Right ventricle myocardium superior (tissue), 1 donor: Measurements from ENCODE around the gene PYROXD2. TPM values are rescaled to one million over a fixed set of nuclear protein-coding genes. Genes with fewer than 3 reads are reported as not detected.

Source experiments
- ATAC-seq: fragments of 200-7000 bp; cut with Tn5 transposase; one replicate; pipeline ENCODE4 v1.9.1; 2020; ENCODE audit warnings: mild to moderate bottlenecking; ENCODE audit not compliant: poor library complexity
- DNase-seq: peaks from one replicate; pipeline ENCODE4 v3.0.0-alpha.2; 2020
- intact Hi-C: fragments of 100-400 bp; cut with DNase I; formaldehyde crosslinking; loops from one replicate; pipeline ENCODE4 v1.11.2; 2022
- total RNA-seq: library from RNA; stranded (reverse); fragmentation: NEBNext Ultra II Directional; extraction: Animal tissue kit (Norgen Biotek cat#: 25700); gene quantifications from one replicate; pipeline ENCODE4 v1.2.1, GENCODE V29; 2021
- donor health status: DM: no; HTN: yes; CAD: no; lungs with severe emphysema.

PYROXD2 gene
- total RNA-seq, 1 donor from 2014 or later = 8.4 TPM

DNA sequence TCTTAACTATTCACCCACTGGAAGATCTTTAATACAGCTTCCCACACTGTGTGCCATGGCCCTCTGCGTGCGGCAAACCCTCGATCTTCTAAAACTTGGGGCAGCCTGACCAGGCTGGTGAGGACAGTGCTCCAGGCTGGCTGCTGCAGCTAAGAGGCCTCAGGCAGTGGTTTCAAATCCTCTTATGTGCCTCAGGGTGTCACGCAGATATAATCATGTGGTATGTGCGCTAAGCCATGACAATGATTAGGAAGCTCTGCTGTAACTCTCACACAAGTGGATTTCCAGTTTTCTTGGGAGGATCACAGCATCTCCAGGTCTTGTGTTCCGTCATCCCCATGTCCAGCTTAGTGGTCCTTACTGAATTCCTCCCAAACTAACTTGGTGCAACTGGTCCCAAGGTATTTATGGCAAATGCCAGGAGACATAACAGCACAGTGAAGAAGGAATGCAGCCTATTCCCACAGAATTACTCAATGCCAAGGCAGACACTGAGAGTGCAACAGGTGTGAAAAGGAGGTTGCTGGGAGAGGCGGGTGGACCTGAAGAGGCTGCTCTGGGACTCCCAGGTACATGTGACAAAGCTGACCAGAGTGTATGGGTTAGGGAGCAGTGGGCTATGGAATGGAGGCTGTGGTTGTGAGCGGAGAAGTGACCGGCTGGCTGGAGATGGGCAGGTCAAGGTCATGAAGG, 29.5 kb upstream of the PYROXD2 start:
- intact Hi-C loops = no loop called here
- no peak for ATAC-seq
- DNase-seq = no peak

DNA sequence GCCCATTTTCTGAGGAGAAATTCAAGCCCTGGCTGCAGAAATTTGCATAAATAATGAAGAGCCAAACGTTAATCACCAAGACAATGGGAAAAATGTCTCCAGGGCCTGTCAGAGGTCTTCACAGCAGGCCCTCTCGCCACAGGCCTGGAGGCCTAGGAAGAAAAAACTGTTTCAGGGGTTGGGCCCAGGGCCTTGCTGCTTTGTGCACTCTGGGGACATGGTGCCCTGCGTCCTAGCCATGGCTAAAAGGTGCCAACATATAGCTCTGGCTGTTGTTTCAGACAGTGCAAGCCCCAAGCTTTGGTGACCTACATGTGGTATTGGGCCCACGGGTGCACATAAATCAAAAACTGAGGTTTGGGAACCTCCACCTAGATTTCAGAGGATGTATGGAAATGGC, 23.7 kb upstream of the PYROXD2 start:
- ATAC-seq = no peak
- DNase-seq = no peak
- intact Hi-C loops = no loop called here

DNA sequence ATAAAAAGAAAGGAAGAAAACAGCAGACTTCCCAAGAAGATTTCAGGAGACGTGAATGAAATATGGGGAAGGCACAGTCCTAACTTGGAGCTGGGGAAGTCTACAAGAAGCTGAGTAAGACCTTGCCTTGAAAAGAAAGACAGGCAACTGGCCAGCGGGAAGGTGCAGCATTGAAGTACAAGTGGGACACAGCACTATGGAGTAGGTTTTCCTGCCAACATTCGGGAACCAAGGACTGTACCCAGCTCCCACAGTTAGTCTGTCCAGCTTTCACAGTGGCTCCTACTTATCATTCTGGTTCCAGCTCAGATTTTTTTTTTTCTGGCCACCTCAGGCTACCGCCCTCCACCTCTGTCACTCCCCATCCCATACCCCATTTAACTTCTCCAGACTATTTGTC, 21.7 kb upstream of the PYROXD2 start:
- peak; percentile 83 for ATAC-seq

DNA sequence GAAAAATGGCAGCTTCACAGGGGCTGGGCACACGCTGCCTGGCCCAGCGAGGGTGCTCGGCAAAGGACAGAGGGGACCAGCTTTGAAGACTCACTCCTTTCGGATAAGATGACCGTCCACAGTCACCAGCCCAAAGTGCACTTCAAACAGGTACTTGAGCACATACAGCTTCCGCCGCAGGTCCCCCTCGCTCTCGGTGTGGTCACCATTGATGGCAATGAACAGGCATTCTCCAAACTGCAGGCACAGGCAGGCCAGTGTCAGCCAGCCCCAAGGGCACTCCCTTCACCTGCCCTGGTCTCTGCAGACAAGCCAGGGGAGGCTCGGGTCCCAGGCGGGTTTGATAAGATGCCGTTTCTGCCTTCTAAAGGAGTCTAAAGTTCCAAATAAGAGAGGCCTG, 20.2 kb upstream of the PYROXD2 start:
- DNase-seq = no peak
- intact Hi-C loops = no loop called here
- ATAC-seq = no peak

More for the DNA sequence above, 21.7 kb upstream of the PYROXD2 start:
- intact Hi-C loops = no loop called here
- no peak for DNase-seq

DNA sequence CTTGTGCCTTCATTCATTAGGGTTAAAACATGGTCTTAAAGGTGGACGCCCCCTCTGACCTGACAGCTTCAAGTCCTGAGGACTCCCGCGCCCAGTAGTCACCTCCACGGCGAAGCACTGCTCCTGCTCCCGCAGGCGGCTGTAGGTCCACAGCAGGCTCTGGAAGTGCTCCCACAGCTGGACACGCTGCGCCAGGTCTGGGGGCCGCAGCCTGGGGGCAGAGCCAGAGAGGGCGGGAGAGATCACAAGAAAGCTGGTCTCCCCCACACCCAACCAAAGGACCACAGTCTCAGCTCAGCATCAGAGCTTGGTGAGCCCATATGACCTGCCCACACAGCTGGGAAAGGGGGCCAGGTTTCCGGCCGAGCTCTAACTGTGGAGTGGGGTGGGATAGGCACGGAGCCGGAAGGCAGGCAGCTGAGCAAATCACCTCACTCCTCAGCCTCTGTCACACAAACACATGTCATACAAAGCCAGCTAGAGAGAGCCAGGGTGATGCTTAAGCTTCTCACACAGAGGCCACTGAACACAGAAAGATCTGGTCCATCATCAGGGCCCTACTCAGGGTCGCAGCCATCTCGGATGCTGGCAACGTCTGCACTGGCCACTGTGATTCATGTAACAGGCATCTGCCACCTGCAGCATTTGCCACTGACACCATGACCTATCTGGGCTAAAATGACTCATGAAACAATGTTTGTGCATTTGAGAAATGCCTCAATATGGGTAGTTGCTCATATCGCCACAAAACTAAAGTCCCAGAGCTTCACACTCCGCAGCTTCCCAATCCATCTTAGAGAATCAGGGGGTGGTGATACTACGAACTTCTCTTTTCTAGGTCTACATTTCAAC, 19.1 kb upstream of the PYROXD2 start:
- intact Hi-C loops = no loop called here
- DNase-seq (no peak), ATAC-seq (no peak)

DNA sequence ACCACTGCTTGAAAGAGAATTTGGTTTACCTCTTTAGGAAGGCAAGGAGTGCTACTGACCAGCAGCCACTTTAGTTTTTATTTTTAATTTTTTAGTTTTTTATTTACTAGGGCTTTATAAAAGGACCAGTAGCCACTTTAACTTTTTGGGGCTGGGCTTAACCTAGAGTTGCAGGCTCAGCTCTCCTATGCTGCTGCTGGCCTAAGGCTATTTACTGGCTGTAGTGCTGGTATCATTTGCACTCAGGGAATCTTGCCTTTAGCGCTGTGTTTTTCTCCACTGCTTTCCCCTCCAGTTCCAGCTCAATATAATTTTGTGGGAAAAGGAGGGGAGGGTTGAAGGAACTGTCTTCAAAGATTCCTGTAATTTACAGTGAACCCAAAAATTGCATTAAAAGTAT, 18.4 kb upstream of the PYROXD2 start:
- intact Hi-C loops = no loop called here
- no peak for DNase-seq
- ATAC-seq = no peak

DNA sequence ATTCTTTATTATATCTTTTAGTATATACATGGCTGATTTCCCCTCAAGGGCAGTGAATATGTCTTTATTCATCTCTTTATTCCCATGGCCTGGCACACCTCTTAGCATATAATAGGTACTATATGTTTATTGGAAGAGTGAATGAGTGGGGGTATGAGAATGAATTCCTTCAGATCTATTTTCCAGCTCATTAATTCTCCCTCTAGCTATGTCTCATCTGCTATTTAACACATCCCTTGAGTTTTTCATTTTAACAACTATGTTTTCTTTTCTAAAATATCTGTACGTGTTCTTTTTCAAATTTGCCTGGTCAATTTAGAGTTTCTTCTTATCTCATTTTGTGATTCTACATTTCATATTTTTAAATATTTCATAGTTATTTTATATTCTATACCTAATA, 17.3 kb upstream of the PYROXD2 start:
- DNase-seq (no peak), ATAC-seq (no peak)
- intact Hi-C loops = no loop called here

DNA sequence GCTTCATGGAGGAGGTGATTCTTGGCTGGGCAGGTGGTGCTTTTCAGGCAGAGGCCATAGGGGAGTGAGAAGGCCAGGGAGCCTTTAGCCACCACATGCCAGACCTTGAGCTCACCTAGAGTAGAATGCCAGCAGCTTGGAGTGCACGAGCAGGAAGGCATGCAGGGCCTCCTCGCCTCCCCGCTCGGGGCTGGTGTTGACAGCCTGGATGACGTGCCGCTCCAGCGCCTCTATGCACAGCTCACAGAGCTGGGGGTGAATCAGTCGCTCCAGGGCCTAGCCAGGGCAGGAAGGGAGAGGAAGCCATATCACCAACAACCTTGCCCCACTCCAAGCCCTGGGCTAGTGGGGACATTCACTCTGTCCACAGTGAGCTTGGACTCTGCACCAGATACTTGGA, 16.0 kb upstream of the PYROXD2 start:
- ATAC-seq = peak; percentile 96
- intact Hi-C loops = no loop called here

DNA sequence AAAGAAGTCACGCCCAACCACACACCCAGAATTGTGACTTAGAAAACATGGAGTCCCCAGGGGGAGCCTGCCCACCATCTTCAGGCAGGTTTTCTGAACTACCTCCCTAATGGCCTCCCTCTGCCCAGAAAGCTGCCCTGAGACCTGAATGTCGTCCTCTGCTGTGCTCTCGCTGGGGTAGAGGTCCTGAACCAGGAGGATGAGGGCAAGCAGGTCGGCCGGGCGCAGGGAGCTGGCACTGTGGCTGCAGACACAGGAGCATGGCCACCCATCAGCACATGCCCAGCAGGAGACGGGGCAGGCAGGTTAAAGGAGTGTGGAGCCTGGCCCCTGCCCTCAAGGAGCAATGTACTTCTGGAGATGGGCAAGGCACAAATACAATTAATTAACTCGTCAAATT, 15.4 kb upstream of the PYROXD2 start:
- intact Hi-C loops = no loop called here
- ATAC-seq (no peak), DNase-seq (no peak)

More for the DNA sequence above, 16.0 kb upstream of the PYROXD2 start:
- peak; percentile 81 for DNase-seq

DNA sequence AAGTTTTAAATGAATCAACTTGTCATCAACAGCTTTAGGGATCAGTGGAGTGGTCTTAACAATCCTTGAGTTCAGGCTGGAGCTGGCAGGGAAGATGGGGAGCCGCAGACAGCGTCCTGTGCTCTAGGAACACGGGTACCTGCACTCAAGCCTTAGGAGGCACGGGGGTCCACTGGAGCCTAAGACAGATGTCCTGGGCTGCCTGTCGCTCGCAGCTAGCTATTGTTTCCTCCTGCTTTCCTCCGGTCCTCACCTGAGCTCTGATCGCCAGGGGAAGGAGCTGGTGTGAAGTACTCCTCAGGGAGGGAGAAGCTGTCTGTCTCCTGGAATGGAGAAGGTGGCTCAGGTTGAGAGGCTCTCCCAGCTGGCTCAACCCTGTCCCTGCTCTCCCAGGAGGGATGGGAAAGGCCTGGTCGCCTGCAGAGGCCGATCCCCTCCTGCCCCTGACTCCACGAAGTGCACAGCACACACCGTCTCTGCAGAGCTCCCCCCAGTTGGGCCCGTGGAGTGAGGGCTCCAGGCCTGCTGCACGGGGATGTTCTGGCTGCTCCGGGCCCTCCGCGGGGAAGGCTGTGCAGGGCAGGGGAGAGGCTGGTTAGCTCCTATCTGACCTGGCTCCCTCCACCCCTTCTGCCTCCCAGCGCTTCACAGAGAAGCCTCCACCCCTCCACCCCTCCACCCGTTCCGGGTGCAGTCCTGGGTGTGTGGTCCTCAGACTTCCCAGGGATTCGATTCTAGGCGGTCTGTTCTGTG, 14.5 kb upstream of the PYROXD2 start:
- ATAC-seq (no peak), DNase-seq (no peak)
- intact Hi-C loops = no loop called here

DNA sequence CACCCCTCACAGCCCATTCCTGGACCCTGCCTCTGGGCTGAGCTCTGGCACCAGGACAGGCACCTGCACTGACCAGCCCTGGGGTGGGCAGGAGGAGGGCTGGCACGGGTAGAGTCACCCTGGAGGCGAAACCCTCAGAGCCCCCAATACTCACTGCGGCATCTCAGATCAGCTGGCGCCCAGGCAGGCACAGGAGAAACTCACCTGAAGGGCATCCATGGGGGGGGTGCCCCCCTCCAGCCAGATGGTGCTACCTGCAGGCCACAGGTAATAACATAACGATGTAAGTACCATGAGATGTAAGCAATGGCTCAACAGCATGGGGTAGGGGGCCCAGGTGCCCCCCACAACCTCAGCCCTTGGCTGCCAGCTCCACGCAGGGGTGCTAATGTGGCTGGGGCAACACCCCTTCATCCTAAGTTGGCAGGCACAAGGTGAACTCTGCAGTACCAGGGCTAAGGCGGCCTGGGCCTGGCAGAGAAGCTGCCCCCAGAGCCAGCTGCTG, 12.1 kb upstream of the PYROXD2 start:
- DNase-seq = no peak
- intact Hi-C loops = no loop called here
- ATAC-seq = no peak

DNA sequence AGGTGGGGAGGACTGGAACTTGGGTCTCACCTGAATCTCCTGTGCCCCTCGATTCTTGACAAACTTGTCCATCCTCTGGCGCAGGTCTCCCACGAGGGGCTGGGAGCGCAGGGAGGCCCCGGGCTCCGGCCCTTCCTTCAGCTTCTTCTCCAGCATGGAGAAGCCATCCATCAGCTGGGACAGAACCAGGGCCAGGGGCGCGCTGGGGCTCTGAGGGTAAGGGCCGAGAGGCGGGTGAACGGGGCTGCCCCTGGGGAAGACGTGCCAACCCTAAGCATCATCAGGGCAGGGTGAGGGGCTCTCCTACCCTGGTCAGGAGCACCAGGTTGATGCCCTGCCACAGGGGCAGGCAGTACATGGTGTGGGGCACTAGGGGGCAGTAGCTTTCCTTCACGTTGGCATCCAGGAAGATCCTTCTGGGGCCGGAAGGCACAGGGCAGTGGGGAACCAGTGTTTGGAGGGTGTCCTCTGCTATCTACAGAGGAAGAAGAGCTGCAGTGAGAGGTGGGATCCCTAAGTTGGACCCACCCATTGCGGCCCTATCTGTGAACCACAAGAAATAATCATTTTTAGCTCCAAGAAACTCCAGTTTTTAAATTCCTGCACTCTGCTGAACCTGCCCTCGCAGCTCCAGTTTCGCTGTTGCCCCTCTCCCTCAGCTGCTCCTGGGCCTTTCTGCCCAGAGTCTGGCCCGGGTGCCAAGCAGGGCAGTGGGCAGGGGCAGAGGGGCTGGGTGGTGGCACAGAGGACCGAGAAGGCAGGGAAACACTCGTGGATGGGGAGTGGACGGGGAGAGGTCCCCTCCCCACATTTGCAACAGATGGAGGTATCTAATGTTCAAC, 10.8 kb upstream of the PYROXD2 start:
- DNase-seq (no peak), ATAC-seq (peak; percentile 64)
- intact Hi-C loops = no loop called here

DNA sequence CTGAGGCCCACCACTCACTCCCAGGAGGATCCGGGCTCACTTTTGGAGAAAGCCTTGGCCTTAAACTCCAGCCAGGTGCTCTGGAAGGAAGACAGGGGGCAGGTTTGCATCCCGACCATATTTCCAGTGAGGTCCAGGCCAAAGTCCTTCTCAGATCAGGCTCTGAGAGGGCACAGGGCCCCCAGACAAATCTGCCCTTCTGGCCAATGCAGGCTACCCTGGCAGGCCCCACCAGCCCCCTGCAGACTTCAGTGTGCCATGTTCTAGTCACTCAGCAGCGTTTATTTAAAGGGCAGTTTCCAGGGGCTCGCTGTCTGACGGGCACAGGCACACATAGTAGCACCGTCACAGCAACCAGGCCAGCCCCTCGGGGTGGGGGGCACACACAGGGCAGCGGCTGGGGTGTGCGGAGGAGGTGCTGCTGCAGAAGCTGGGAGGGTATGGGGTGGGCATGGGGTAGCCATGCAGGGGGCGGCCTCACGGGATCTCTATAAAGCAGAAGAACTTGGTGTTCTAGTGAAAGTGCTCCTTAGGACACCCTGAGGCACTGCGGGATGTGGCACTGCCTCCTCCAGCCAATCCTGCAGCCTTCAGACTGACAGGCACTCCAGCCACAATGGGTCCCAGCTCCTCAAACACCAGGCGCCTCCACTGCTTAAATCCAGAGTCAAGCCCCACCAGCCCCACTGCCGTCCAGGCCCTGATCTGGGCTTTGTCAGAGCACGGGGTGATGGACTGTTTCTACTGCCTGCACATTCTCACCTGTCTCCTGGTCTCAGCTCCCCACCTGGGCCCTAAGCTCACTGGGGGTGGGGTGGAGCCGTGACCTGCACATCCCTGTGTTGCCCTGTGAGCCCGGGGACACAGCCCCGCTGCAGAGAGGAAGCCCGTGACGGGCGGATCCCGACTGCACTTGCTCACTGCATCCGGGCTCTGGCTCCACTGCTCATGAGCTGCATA, 9.6 kb upstream of the PYROXD2 start:
- intact Hi-C loops = no loop called here
- no peak for DNase-seq
- ATAC-seq = no peak

DNA sequence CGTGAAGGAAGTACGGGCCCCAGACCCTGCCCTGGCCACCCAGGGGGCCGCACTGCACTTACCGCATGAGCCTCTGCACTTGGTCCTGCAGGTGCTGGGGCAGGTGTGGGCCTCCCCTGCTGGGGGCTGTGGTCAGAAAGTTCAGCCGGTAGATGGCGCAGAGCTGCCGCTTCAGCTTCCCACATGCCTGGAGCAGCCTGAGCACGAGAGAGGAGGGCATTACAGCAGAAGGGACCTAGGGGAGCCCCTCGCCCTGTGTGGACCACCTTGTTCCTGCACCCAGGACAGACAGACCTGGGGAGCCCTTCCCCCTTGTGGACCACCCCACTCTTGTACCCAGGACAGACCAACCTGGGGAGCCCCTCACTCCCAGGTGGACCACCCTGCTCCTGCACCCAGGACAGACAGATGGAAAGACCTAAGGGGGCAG, 8.7 kb upstream of the PYROXD2 start:
- no peak for DNase-seq
- no peak for ATAC-seq
- intact Hi-C loops = no loop called here

DNA sequence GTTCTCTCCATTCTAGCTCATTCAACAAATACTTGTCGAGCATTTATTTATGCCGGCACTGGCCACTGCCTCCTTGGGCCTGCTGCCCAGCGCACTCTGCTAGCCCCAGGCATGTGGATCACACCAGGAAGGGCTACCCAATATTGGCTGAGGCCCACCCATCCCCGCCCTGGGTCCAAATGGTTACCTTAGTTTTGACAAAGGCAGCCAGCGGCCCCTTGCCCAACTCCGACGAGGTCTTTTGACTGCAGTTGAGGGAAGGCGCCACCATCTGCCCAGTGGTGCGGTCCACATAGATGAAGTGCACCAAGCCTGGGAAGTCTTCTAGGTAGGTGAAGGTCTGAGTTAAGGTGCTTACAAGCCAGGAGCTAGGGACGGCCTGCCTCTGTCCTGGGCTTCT, 7.2 kb upstream of the PYROXD2 start:
- intact Hi-C loops = no loop called here
- DNase-seq (no peak), ATAC-seq (no peak)

DNA sequence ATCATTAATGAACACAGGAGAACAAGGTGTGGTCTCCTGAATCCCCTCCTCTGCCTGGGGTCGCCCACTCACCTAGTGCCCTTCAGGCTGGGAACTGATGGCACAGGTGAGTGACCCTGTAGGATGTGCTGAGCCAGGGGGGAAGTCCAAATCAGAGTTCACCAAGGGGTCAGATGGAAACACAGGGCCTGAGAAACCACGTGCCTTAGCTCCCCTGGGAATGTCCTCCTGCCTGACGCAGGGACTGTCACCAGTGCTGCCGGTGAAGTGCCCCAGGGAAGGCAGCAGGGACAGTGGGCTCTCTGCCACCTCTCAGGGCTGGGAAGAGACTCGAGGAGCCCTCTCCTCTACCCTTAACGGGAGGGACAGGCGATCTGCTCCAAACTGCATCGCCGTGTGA, 5.8 kb upstream of the PYROXD2 start:
- ATAC-seq (peak; percentile 78), DNase-seq (no peak)
- intact Hi-C loops = no loop called here

DNA sequence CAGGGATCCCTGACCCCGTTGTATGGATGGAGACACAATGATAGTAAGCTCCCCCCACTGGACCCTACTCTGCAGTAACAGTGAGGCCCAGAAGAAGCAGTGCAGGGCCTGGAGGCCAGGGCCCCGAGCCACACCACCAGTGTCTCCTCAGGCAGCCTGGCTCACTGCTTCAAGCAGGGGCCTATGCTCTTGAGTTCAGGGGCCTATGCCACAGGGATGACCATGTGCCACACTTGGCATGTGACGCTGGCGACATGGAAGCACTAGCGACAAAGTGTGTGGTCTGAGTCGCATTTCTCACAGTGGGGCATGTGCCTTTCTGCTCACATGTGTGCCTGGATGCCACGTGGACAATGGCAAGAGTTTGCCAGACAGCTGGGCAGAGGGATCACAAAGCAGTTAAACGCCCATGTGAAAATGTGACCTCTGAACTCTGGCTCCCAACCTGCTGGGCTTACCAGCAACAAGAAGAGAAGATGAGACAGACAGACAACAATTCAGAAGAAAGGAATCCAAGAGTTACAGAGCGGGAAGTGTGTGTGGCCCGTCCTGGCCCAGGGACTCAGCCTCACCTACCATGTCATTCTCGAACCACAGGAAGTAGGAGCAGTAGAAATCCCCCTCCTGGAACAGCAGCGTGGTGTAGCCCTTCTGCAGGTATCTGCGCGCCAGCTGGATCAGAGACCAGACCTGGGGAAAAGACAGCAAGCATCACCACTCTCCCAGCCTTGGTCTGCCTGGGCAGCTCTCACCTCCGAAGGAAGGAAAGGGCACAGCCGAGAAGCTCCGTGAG, 4.7 kb upstream of the PYROXD2 start:
- DNase-seq (no peak), ATAC-seq (no peak)
- intact Hi-C loops = no loop called here
